Middle frontal gyrus (tissue), 1 donor: ENCODE measurements around the gene PSMG3.
A peak's percentile ranks its signal among the peaks of the same experiment; 100 is the strongest.

Experiments
- DNase-seq: peaks from one replicate; pipeline ENCODE4 v3.0.0-alpha.2; 2015; ENCODE audit warnings: low spot score; ENCODE audit errors: extremely low spot score

Gene PSMG3

GRCh38 chr7:1545417-1546246 is 24.2 kb downstream of the PSMG3 start:
- no peak for DNase-seq

DNA sequence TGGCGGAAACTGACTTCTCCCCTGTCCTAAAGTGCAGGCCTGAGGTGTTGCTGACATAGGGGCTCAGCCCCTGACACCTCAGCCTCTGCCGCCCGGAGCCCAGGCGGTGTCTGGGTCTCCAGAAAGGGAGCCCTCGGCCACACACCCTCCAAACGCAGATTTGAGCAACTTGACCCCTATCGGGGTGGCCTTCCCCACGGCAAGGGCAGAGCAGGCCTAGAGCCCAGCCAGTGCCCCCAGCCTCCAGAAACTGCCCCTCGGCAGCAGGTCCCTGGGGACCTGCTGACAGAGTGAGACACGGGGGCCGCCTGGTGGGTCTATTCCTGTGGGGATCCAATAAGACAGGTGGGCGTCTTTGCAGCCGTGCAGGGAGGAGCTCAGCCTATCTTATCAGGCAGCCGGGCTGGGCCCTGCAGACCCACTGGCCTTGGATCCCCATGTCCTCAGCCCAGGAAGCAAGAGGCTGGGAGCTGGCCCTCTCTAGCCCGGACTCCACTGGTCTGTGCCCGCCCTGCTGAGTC is 24.9 kb downstream of the PSMG3 start:
- DNase-seq = no peak

DNA sequence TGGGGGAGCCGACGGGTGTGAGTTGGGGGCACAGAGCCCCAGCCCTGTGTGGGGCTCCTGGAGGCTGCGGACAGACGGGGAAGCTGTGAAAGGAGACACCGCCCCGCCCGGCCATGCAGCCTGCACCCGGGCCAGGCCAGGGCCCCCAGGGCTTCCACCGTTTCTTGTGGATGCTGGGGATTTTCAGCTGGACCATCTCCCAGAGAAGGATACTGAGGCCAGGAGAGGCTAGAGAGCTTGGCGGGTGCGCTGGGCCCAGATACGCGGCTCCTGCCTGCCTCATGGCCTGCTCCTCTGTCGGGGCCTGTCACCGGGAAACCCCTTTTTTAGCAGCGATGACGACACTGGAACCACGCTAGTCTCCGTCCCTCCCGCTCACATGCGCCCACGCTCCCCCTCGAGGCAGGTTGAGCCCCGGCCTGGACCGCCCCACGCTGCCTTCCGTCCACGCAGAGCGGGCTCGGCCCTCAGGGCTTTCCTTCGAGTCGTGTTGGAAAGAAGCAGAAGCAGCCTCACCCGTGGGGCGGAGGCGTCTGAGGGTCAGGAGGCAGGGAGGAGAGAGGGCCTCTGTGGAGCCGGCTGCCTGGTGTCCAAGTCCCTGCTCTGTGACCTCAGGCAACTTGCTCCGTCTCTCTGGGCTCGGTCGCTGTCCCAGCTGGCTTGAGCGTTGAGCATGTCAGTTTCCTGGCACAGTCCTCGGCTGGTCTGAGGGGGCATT is 25.5 kb downstream of the PSMG3 start:
- no peak for DNase-seq

DNA sequence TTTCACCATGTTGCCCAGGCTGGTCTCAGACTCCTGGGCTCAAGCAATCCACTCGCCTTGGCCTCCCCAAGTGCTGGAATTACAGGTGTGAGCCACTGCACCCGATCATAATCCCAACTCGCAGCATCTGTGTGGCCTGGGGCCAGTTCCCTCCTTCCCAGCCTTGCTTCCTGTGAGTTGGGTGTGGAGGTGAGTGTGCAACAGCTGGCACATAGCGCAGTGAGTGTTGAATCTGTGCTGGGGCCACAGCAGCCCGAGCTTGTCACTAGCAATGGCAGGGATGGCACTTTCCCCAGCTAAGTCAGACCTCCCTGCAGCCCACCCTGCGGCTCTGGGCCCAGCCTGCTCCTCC is 26.0 kb downstream of the PSMG3 start:
- no peak for DNase-seq

DNA sequence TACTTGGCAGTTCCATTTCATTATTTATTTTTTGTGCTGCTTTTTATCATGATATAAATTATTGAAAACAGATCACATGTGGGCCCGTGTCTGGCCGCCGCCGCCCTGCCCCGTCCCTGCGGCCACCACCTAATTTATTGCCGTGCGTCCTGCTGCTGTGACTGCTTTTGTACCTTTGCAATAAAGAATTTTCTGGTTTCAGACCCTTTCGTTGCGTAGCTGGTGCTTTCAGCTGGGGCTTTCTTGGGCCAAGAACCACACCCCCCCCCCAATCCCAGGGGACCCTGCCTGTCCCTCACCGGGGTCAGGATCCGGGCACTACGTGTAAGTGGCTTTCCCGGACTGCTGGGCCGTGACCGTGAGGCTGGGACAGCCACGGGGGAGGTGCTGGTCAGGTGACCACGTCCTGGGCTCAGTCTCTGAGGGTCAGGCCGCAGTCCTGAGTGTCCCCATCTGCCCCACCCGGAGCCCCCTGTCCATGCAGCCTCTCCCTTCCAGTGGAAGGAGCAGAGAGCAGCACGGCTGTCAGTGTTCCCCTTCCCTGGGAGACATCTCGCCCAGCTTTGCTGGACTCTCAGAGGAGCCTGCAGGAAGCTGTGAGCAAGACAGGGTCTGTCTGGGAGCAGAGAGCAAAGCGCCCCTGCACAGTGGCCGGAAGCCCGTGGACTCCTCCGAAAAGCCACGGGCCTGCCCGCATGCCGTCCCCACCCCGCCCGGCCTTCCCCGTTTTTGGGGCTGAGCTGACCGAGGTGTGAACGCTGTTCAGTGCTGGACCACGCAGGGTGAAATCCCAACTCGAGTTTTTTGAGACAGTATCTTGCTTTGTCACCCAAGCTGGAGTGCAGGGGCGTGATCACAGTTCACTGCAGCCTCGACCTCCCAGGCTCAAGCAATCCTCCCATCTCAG is 26.7 kb downstream of the PSMG3 start:
- DNase-seq = no peak

- DNase-seq = no peak
These were observed 27.5 kb downstream of the PSMG3 start for GRCh38 chr7:1542329-1542728.

DNA sequence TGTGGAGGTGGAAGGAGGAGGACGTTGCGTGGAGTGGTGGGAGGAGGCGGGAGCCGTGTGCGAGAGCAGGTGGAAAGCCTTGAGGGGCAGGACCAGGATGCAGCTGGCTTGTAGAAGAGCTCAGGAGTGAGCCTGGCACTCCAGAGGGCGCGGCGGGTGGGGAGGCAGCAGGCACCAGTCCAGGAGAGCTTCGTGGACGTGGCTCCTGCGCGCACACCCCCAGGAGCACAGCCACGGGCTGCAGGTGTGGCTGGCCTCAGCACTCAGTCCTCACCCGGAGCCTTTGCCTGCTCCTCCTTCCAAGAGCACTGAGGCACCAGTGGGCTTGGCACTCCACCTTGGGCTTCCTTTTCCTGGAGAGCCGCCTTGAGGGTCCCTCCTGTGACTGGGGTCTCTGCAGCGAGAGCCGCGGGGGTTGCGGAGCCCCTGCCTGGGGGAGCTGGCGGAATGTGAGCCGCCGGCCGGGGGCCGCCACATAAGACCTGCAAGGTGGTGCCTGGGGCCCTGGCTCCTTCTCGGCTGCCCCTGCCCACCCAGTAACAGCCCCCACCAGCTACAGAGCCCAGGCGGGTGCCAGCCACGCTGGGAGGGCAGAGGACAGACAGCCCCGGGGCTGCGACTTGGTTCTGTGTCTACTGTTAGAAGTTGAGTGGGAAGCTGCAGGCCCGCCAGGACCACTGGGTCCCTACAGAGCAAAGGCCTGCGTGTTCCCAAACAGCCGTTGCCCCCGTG is 28.2 kb downstream of the PSMG3 start:
- DNase-seq = no peak

GRCh38 chr7:1540776-1541271 is 29.0 kb downstream of the PSMG3 start:
- DNase-seq = no peak

DNA sequence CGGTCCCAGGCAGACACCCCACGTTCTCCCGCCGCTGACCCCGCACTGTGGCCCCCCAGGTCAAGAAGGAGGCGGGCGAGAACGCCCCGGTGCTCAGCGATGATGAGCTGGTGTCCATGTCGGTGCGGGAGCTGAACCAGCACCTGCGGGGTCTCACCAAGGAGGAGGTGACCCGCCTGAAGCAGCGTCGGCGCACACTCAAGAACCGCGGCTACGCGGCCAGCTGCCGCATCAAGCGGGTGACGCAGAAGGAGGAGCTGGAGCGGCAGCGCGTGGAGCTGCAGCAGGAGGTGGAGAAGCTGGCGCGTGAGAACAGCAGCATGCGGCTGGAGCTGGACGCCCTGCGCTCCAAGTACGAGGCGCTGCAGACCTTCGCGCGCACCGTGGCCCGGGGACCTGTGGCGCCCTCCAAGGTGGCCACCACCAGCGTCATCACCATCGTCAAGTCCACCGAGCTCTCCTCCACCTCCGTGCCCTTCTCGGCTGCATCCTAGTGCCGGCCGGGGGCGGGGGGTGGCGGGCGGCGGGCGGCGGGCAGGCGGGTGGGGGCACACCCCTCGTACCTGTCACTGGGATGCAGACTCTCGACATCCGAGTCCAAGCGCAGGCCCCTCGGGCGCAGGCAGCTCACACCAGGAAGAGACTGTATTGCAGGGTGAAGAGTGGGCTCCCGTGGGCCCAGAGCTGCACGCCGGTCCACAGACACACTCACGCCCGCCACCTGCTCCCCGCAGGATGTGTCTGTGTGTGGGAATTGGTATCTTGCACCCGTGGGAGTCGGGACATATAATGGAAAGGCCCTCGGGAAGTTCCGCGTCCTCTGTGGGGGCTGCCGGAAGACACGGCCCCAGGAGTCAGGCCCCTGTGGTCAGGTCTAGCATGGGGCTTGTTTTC is 29.7 kb downstream of the PSMG3 start:
- no peak for DNase-seq

DNA sequence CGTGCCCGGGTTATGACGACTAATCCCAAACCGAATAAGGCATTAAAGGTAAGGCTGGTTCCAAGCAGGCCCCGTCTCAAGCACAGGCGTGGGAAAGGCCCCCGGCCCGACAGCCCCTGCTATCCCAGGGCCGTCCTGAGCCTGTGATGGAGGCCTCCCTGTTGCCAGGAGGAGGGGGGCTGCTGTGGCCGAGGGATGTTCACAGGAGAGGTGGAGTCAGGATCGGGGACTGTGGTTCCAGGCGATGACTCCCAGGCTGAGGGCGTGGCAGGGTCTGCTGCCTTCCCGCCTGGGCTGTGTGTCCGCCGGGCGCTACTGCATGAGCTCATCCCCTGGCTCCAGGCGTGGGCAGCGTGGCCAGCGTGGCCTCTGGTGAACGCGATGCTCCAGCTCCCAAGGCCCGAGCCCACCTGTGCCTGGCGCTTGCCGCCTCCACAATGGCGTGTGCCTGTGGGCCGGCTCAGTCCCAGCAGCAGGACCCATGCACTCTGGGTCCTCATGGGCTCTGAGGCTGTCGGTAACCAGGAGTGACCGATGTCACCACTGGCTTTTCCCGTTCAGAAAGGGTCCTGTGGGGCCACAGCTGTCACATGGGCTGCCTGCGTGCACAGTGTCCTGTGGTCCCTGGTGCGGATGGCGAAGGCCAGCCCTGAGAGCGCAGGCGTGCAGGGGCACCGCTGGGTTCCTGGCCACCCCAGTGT is 30.5 kb downstream of the PSMG3 start:
- no peak for DNase-seq

DNA sequence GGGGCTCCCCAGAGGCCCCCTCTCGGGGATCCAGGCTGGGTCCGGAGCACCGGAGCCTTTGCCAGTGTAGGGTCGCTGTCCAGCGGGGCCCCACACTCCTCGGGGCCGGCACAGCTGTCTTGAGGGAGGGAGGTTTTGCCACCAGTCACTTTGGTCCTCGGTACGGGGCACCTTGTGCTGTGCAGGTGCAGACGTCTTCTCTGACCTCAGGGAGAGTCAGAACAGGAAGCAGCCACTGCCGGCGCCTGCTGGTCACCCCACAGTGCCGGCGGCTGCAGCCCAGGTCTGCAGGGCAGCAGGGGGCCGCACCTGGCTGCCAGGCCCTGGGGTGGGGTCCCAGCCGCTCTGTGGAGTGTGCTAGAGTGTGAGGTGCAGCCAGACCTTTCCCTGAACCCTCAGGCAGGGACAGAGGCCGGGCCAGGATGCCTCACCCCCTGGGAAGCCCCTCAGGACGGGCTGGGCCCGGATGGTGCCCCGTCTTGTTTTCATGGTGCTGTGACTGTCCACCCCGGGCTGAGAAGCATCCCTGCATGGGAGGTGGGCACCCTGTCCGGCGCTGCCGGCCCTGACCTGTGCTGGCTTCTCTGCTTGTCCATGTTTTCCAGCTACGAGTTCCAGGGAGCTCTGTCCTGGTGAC is 31.2 kb downstream of the PSMG3 start:
- DNase-seq = no peak

- peak; percentile 51 for DNase-seq
These were observed 32.1 kb downstream of the PSMG3 start for GRCh38 chr7:1537535-1538412.

- peak; percentile 38 for DNase-seq
These were observed 32.9 kb downstream of the PSMG3 start for GRCh38 chr7:1536743-1537534.

GRCh38 chr7:1536455-1536742 is 33.4 kb downstream of the PSMG3 start:
- DNase-seq = no peak

DNA sequence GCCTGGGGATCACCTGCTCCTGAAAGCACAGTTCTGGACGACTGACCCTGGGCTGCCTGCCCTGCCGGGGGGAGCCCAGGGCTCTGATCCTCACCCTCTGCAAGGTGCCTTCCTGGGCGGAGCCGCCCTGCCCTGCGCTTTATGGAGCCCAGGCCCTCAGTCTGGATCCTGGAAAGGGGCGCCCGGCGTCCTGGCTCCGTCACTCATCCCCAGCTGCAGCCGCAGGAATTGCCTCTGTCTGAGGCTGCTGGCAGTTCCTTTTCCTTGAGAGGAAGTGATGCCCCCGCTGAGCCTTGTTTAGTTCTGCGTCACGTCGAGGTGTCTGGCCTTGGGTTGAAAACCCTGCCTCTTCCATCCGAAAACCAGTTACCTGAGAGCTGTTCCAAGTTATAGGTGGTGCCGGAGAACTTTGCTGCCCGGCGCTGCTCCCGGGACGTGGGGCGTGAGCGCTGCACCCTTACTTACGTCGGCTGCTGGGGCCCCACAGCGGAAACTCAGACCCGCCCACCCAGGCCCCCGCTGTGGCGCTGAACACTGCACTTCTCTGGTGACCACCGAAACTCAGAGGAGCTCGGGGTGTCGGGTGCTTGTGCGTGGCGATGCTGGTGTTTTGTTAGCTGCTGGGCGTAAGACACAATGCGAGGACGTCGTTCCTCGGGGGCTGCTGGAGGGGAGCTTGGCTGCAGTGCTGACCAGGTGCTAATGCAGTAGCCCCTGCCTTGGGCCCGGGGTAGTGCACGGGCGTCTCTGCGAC is 34.0 kb downstream of the PSMG3 start:
- no peak for DNase-seq

DNA sequence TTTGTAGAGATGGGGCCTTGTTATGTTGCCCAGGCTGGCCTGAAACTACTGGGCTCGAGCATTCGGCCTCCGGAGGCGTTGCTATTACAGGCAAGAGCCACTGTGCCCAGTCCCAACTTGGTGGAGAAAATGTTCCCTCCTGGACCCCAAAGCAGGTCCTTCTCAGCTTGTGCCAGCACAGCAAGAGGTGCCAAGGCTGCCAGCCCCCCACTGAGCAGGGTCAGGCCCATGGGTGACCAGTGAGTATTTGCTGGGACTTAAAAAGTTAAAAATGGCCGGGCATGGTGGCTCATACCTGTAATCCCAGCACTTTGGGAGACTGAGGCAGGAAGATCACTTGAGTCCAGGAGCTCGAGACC is 34.8 kb downstream of the PSMG3 start:
- no peak for DNase-seq
